Stimulated activated CD4-positive, alpha-beta T cell treated with anti-CD3 and anti-CD28 coated beads, Interleukin-4, amount 100 ng/mL, for 24 hours (primary cell): ENCODE results near the gene KRTAP10-1.

Experiments
- DNase-seq: peaks from one replicate; pipeline ENCODE4 v3.0.0-alpha.2; 2020

The KRTAP10-1 gene

GRCh38 chr21:44527156-44527982 is 12.6 kb downstream of the KRTAP10-1 start:
- DNase-seq = no peak

DNA sequence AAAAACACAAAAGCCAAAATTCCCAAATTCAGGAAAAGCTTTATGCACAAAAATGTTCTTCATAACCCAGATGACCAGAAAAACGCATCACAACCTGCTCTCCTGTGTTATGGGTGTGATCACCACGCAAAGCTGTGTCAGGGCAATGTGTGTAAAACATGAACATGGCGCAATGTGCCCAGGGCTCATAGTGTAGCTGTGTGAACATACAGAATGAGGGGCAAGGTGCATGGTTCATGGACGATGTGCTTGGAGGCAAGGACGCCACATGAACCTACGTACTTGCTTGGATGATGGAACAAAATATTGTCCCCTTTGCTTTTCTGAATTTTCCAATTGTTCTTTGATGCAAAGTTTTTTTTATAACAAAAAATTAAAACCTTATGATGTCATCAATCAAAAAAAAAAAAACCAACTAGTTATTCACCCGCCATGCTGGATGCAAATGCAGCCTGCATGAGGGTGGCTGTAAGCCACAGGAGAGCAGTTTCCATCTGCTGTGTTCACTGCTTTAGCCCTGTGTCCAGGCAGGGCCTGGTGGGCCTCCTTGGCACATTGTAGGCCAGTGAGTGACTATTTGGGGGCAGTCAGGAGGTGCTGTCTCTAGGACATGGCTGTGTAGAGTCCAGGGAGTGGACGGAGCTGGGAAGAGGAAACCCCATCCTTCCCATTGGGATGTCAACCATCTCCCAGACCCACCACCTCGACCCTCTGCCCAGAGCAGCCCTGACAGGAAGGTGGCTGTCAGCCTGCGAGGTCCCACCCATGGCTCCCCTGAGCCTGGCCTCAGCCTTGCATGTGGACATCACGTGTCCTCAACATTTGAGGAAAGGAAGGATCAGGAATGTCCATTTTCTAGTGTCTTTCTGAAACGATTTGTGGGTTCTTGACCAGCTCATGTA is 13.6 kb downstream of the KRTAP10-1 start:
- DNase-seq = no peak

GRCh38 chr21:44525391-44526095 is 14.5 kb downstream of the KRTAP10-1 start:
- no peak for DNase-seq

DNA sequence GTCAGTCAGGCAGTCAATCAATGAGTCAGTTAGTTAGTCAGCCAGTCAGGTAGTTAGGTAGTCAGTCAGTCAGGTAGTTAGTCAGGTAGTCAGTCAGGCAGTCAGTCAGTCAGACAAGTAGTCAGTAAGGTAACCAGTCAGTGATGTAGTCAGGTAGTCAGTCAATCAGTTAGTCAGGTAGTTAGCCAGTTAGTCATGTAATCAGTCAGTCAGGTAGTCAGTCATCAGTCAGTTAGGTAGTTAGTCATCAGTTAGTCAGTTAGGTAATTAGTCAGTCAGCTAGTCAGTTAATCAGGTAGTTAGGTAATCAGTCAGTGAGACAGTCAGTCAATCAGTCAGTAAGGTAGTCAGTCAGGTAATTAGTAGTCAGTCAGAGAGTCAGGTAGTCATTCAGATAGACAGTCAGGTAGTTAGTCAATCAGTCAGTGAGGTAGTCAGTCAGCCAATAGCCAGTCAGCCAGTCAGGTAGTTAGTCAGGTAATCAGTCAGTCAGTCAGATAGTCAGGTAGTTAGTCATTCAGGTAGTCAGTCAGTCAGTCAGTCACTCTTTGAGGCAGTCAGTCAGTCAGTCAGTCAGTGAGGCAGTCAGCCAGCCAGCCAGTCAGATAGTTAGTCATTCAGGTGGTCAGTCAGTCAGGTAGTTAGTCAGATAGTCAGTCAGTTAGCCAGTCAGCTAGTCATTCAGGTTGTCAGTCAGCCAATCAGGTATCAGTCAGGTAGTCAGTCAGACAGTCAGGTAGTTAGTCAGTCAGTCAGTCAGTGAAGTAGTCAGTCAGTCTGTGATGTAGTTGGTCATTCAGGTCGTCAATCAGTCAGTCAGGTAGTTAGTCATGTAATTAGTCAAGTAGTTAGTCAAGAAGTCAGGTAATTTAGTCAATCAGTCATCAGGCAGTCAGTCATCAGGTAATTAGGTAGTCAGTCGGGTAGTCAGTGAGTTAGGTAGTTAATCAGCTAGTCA is 15.3 kb downstream of the KRTAP10-1 start:
- no peak for DNase-seq

DNA sequence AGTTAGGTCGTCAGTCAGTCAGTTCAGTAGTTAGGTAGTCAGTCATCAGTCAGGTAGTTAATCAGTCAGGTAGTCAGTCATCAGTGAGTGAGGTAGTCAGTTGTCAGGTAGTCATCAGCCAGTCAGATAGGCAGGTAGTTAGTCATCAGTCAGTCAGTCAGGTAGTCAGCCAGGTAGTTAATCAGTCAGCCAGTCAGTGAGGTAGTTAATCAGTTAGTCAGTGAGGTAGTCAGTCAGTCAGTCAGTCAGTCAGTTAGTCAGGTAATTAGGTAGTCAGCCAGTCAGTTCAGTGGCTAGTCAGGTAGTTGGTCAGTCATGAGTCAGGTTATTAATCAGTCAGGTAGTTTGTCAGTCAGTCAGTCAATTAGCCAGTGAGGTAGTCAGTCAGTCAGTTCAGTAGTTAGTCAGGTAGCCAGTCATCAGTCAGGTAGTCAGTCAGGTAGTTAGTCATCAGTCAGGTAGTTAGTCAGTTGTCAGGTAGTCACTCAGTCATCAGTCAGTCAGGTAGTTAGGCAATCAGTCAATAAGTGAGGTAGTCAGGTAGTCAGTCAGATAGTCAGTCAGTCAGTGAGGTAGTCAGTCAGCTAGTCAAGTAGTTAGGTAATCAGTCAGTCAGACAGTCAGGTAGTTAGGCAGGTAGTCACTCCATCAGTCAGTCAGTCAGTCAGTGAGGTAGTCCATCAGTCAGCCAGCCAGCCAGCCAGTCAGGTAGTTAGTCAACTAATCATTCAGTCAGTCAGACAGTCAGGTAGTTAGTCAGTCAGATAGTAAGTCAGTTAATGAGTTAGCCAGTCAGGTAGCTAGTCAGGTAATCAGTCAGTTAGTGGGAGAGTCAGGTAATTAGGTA is 16.2 kb downstream of the KRTAP10-1 start:
- DNase-seq = no peak

DNA sequence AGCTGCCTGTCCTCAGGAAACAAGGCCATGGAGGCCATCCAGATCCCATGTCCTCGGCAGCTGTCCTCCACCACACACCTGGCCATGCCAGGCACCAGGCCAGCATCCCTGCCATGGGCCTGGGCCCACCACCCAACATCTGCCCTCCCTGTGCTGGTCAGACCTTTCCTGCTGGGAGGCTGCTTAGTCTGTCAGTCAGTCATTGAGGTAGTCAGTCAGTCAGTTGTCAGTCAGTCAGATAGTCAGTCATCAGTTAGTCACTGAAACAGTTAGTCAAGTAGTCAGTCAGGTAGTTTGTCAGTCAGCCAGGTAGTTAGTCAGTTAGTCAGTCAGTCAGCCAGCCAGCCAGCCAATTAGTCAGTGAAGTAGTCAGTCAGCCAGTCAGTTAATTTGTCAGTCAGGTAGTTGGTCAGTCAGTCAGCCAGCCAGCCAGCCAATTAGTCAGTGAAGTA is 17.2 kb downstream of the KRTAP10-1 start:
- DNase-seq = no peak

DNA sequence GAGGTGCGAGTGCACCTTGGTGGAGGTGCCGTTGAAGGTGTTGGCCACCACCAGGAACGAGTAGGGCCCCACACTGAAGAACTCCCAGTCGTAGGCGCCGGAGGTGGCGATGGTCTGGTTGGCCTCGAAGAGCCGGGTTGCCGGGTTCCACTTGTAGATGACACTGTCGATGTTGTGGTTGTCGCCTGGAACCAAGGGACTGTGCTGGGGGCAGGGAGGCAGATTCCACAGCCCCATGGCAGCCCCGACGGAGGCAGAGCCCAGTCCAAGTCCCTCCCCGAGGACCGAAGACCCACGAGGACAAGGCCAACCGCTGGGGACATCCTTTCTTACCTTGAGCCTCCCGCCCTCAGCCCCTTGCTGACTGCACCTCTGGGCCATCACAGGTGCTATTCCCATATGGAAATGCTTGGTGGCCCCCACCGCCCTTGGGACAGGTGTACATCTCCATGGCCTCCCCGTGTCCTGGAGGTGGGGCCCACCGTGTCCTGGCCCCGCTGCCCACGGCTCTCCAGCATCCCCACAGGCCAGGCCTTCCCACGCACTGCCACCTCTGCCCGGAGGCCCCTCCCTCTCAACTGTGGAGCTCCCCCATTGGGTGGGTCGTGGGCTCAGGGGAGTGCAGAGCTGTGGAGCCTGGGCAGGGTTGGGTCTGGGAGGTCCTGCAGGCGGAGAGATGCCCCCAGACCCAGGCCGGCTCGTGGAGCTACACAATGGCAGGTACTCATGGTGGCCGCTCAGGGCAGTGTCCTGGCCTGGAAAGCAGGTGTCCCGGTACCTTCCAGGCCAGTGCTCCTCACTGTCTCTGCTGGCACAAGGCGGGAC is 17.9 kb downstream of the KRTAP10-1 start:
- no peak for DNase-seq

DNA sequence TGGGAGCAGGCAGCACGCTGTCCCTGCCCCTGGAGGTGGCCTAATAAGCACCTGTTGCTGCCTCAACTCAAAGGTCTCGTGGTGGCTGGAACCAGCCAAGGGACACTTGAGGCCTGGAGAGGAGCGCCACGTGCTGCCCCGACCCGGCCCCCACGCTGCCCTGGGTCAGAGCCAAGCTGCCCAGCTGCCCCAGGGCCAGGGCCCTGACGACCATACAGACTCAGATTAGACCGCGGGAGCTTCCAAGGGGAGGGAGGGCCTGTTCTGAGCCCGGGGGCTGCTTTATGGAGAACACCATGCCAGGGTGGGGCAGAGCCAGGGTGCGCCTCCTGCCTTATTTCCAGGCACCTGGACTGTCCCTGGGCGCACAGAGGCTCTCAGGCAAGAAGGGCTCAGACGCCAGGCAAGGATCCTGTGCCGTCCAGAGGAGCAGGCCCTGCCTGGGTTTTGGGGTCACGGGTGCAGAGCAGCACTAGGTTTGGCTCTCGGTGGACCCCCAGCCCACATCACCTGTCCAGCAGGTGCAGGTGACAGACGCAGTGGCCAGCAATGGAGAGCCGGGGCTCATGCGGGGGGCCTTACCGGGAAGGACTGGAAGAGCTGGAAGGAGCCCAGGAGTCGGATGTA is 18.6 kb downstream of the KRTAP10-1 start:
- DNase-seq = no peak

DNA sequence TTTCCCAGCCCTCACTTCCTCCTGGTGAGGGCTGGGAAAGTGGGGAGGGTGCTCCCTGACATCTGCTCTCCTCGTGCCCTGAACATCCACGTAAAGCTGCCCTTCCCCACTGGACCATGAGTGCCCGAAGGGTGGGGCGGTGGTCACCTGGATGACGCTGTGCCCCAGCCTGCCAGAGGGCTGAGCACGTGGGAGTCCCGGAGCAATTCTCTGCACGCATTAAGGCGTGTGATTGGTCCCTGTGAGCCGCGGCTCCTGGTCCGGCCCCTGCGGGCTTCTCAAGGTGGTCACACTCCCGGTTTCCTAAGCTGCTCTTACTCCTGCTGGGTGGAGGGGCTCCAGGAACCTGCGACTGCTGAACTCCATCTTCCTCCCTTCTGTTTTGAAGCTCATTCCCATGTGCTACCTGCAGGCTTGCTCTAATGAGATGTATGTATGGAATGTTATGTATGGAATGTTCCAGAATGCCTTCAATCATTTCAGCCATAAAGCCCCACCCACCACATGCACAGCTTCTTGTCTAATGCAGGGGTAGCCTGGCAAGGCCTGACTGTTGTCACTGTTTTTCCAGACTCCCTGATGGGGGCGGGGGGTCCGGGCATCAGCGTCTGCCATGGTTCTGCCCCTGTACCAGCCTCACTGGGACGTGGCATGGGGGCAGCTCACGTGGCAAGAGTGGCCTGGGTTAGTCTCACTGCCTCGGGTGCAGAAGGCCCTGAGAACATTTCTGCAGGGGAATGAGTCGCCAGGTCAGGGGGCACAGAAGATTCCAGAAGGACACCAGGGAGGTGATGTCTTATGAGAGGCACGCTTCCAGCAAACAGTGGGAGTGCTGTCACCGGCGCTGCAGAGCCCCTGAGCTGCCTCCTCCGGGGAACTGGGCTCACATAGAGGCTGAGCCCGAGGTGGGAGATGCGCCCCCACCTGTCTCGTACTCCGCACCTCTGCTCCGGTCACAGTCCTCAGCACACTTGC is 19.4 kb downstream of the KRTAP10-1 start:
- no peak for DNase-seq

DNA sequence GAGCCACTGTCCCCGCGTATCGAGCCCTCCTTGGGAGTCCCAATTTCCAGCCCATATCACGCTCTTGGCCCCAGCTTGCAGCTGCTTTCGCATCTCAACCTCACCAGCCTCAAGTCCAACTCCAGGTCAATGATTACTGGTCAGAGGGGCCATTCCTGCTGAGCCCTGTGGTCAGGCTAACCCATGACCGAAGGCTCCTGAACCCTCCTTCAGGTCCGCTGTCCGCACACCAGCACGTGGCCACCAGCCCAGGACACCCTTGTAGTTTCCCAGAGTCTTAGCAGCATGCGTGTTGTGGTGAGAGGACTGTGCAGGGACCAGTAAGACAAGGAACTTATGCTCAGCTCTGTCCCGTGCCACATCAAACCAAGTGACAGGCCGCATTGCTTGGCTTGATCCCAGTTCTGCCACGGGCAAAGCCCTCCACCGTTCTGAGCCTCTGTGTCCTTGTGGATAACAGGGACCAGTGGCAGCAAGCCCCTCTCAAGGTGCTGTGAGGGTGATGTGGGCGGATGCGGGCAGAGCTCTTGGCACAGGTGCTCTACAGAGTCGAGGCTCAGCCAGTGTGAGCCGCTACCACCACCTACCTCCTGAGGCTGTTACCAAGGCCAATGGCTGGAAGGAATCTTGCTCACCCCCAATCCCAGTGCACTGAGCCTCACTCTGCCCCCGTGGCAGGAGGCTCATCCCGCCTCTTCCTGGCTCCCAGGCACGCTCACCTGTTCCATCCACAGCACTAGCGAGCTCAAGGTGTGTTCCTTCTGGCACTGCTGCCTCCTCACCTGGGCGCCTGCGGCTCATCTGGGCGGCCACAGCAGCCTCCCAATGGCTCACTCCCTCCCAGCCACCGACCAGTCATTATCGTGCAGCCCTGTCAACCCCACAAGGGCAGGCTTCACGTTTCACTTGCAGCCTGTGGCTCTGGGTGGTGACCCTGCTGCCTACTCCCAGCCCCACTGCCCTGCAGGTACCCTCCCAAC is 20.4 kb downstream of the KRTAP10-1 start:
- DNase-seq = no peak

GRCh38 chr21:44518686-44519085 is 21.3 kb downstream of the KRTAP10-1 start:
- no peak for DNase-seq

DNA sequence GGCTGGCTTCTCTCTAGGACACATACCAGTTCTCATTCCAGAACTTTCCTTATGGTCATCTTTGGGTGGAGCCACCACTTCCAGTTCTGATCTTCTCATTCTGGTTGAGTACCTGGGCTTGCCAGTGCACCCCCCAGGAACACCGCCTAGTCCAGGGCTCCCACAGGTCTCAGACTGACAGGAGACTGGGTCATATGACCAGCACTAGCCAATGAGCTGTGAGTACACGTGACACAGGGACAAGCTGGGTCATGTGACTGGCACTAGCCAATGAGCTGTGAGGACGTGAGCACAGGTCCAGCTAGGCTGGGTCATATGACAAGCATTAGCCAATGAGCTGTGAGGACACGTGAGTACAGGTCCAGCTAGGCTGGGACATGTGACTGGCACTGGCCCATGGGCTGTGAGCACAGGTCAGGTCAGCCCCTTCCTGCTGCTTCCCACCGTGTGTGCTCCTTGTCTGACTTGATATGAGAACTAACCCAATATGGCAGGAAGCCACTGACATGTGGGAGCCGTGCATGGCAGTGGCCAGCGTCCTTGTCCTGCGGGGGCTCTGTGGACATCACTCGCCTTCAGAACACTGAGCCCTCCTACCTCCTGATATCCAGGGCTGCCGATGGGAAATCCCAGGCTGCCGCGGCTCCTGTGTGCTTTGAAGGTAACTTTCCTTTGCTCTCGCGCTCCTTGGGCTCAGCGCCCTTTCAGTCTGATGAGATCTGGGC is 22.7 kb downstream of the KRTAP10-1 start:
- no peak for DNase-seq

DNA sequence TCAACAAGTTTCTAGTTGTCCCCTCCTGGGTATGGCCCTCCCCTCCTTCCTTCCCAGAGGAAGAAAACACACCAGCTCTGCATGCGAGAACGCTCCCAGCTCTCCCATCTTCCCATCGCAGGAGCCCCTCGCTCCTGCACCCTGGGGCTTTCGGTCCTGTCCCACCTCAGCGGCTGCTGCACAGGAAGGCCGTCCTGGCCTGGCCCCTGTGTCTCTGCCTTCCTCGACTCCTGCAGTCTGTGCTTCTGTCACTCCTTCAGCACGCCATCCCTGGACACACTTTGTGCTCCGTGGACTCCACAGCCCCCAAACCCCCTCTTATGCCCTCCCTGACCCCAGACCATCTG is 23.2 kb downstream of the KRTAP10-1 start:
- no peak for DNase-seq

GRCh38 chr21:44516342-44516741 is 23.7 kb downstream of the KRTAP10-1 start:
- DNase-seq = no peak

DNA sequence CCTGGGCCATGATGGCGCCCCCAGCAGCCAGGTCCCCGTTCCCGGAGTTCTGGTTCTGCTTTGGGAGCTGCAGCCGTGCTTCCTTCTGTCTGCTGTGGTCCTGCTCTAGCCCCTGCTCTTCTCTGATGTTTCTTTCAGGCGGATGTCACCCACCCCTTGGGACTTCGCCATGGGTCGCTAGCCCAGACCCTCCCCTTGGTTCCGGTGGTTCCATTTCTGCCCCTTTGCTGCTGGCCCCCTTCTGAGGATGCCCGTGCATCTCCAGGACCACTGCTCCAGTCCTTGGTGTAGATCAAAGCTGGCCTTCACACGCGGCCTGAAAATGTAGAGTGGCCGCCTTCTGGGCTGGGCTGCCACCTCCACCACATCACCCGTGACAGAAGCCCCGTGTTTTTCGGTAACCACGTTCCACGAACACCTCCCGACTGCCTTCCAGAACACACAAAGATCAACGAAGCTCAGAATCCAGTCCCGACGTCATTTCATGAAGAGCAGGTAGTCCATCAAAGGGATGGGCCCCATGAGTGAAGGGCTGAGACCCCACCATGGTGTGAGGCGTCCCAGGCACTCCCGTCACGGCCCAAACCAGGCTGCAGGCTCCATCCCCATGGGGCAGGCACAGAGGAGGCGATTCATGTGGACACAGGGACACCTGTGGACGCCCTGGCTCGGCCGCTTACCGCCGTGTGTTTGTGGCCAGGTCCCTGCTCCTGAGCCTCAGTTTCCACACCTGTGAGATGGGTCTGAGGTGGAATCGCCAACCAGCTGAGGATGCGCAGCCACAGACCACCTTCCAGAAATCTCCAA is 24.4 kb downstream of the KRTAP10-1 start:
- no peak for DNase-seq
